Activated CD8-positive, alpha-beta memory T cell treated with anti-CD3 and anti-CD28 coated beads for 1 hour (primary cell): Measurements from ENCODE around the gene LRRN2.

Experiments
- DNase-seq, 2 donors: peaks; one replicate each; pipeline ENCODE4 v3.0.0-alpha.2; 2020; ENCODE audit warnings: low read depth in 1 of 2; ENCODE audit errors: extremely low read depth in 1 of 2

LRRN2 gene

GRCh38 chr1:204602871-204603542, 82.5 kb downstream of the LRRN2 start:
- no peak for DNase-seq

- DNase-seq: no peak
These were observed 83.4 kb downstream of the LRRN2 start for GRCh38 chr1:204602111-204602579.

GRCh38 chr1:204600968-204601367, 84.6 kb downstream of the LRRN2 start:
- no peak for DNase-seq

- DNase-seq: no peak
These were observed 85.3 kb downstream of the LRRN2 start for GRCh38 chr1:204600203-204600602.

- DNase-seq: no peak
These were observed 85.9 kb downstream of the LRRN2 start for GRCh38 chr1:204599596-204599995.

- DNase-seq: no peak
These were observed 86.4 kb downstream of the LRRN2 start for GRCh38 chr1:204599098-204599497.

- DNase-seq: no peak
These were observed 87.1 kb downstream of the LRRN2 start for GRCh38 chr1:204598319-204598969.

GRCh38 chr1:204592246-204592948, 93.1 kb downstream of the LRRN2 start:
- no peak for DNase-seq

GRCh38 chr1:204591473-204592090, 94.0 kb downstream of the LRRN2 start:
- no peak for DNase-seq

- no peak for DNase-seq
These were observed 96.0 kb downstream of the LRRN2 start for GRCh38 chr1:204589409-204590038.

- no peak for DNase-seq
These were observed 96.7 kb downstream of the LRRN2 start for GRCh38 chr1:204588826-204589225.

- DNase-seq: no peak
These were observed 97.9 kb downstream of the LRRN2 start for GRCh38 chr1:204587621-204588020.

- no peak for DNase-seq
These were observed 100.7 kb downstream of the LRRN2 start for GRCh38 chr1:204584699-204585372.

GRCh38 chr1:204583909-204584632, 101.5 kb downstream of the LRRN2 start:
- DNase-seq: no peak

- DNase-seq: no peak
These were observed 103.8 kb downstream of the LRRN2 start for GRCh38 chr1:204581759-204582158.

- no peak for DNase-seq
These were observed 104.7 kb downstream of the LRRN2 start for GRCh38 chr1:204580862-204581261.

- DNase-seq: no peak
These were observed 105.9 kb downstream of the LRRN2 start for GRCh38 chr1:204579681-204580080.

- DNase-seq: no peak
These were observed 106.5 kb downstream of the LRRN2 start for GRCh38 chr1:204578867-204579664.
